ENCODE results near the gene C6. TPM values are rescaled to one million over a fixed set of nuclear protein-coding genes. Genes with fewer than 3 reads are reported as not detected.

C6 gene
- total and polyA plus RNA-seq, 2 of the 8 experiments (the other 6 are each of a cell fraction or from before 2014, with no cell fraction given): not detected

GRCh38 chr5:41127967-41128690, 85.2 kb downstream of the C6 start (continued):
- TF ChIP-seq CHD7 (IDR thresholded peaks at IDR 0.05; ENCODE audit: insufficient replicate concordance, low read length) (no peak), SIN3A (conservative IDR thresholded peaks at IDR 0.05 in 1 of 2, IDR thresholded peaks at IDR 0.05 in 1 of 2; ENCODE audit: low read depth in 1 of 2, low read length in 2 of 2) (no peak)

All from H1 (cell line).